HCT116 (cell line): ENCODE measurements around the gene SRGAP1.

Experiments used
- ATF3 ChIP-seq: IDR thresholded peaks from 2 replicates; pipeline ENCODE4 v1.6.1; 2012
- CEBPB ChIP-seq: IDR thresholded peaks from 2 replicates; pipeline ENCODE4 v1.6.1; 2012; ENCODE audit warnings: low read depth
- CTCF ChIP-seq, 3 experiments: fragments of 200-600 bp in 1 of 3; sonication (generic) in 1 of 3; IDR thresholded peaks in 2 of 3; conservative IDR thresholded peaks in 1 of 3; 2 replicates each; pipeline ENCODE4 v1.5.1; 2012 to 2017; ENCODE audit warnings: low read depth in 2 of 3, low read length in 2 of 3, antibody characterized with exemption in 1 of 3, borderline replicate concordance in 1 of 3, control low read depth in 1 of 3, mild to moderate bottlenecking in 1 of 3, mixed read lengths in 1 of 3, mixed run types in 1 of 3, moderate library complexity in 1 of 3; ENCODE audit not compliant: insufficient read depth in 1 of 3
- EZH2 ChIP-seq: fragments of 200-600 bp; sonication (generic); IDR thresholded peaks from 2 replicates; pipeline ENCODE4 v1.6.1; 2017; ENCODE audit warnings: antibody characterized with exemption, mixed run types
- JUND ChIP-seq: IDR thresholded peaks from 2 replicates; pipeline ENCODE4 v1.6.1; 2012
- MAX ChIP-seq: IDR thresholded peaks from 2 replicates; pipeline ENCODE4 v1.6.1; 2012
- POLR2A ChIP-seq: IDR thresholded peaks from 2 replicates; pipeline ENCODE4 v1.7.0; 2011; ENCODE audit warnings: borderline replicate concordance; ENCODE audit not compliant: insufficient read depth, insufficient read length; ENCODE audit errors: extremely low read depth
- POLR2AphosphoS5 ChIP-seq: IDR thresholded peaks from 2 replicates; pipeline ENCODE4 v1.6.1; 2011; ENCODE audit warnings: mild to moderate bottlenecking, low read depth, low read length, moderate library complexity
- SP1 ChIP-seq: IDR thresholded peaks from 2 replicates; pipeline ENCODE4 v1.6.1; 2012; ENCODE audit warnings: low read depth
- TCF7L2 ChIP-seq: IDR thresholded peaks from 2 replicates; pipeline ENCODE4 v1.7.0; 2011; ENCODE audit warnings: borderline replicate concordance, inconsistent platforms; ENCODE audit not compliant: insufficient read depth, insufficient read length; ENCODE audit errors: extremely low read depth
- ZFX ChIP-seq: fragments of 450-650 bp; IDR thresholded peaks from 2 replicates; pipeline ENCODE4 v1.6.1; 2017

GRCh38 chr12:63804746-63805145, 39.8 kb upstream of the SRGAP1 start:
- TF ChIP-seq MAX, result no peak
- TF ChIP-seq CTCF (IDR thresholded peaks at IDR 0.05 in 2 of 3, conservative IDR thresholded peaks at IDR 0.05 in 1 of 3; ENCODE audit: borderline replicate concordance in 1 of 3, insufficient read depth in 1 of 3, low read depth in 2 of 3, low read length in 2 of 3), result no peak
- no peak for TF ChIP-seq POLR2AphosphoS5
- TF ChIP-seq ATF3, result no peak
- TF ChIP-seq CEBPB, result no peak
- TF ChIP-seq JUND, result no peak
- TF ChIP-seq POLR2A, result no peak
- TF ChIP-seq EZH2, result no peak
- TF ChIP-seq SP1, result no peak
- TF ChIP-seq ZFX, result no peak
- no peak for TF ChIP-seq TCF7L2
